Thyroid gland (tissue), 4 donors: ENCODE results near the gene CEP97. TPM values are rescaled to one million over a fixed set of nuclear protein-coding genes. Genes with fewer than 3 reads are reported as not detected.
"Not testable (repeated sequence)": the region's sequence is repeated elsewhere in the genome, so short reads cannot be mapped to it uniquely, and the experiment has no call there.

ENCODE experiments used
- DNase-seq, 2 donors: peaks; one replicate each; pipeline ENCODE4 v3.0.0-alpha.2; 2019
- H3K27ac ChIP-seq, 3 donors: fragments of 200-600 bp; sonication (generic); 1 replicate in 2 of 3; 2 replicates in 1 of 3; pipeline ENCODE4 v1.5.1; 2016 to 2019; ENCODE audit warnings: mild to moderate bottlenecking in 1 of 3, moderate library complexity in 1 of 3
- H3K27me3 ChIP-seq: fragments of 200-600 bp; sonication (generic); one replicate; pipeline ENCODE4 v1.5.1; 2019
- H3K36me3 ChIP-seq, 2 donors: fragments of 200-600 bp; sonication (generic); one replicate each; pipeline ENCODE4 v1.5.1; 2016 to 2019
- H3K4me1 ChIP-seq, 2 donors: fragments of 200-600 bp; sonication (generic); one replicate each; pipeline ENCODE4 v1.5.1; 2017 to 2019
- H3K4me3 ChIP-seq, 3 donors: fragments of 200-600 bp; sonication (generic); replicated peaks in 1 of 3; 1 replicate in 2 of 3; 2 replicates in 1 of 3; pipeline ENCODE4 v1.5.1; 2016; ENCODE audit warnings: mild to moderate bottlenecking in 1 of 3
- H3K9me3 ChIP-seq: fragments of 200-600 bp; sonication (generic); one replicate; pipeline ENCODE4 v1.5.1; 2017
- POLR2A ChIP-seq, 2 donors: fragments of 450-650 bp; IDR thresholded peaks; one replicate each; pipeline ENCODE4 v1.6.1; 2017; ENCODE audit warnings: antibody characterized with exemption in 2 of 2, mild to moderate bottlenecking in 2 of 2, moderate library complexity in 1 of 2
- WGBS, 2 donors: methylation state at CpG; one replicate each; pipeline ENCODE4 v1.1.5; 2017; 5-methylcytosine and 5-hydroxymethylcytosine counted together
- intact Hi-C: fragments of 100-400 bp; cut with DNase I; formaldehyde crosslinking; loops from one replicate; pipeline ENCODE4 v1.15.1; 2023
- total RNA-seq, 4 donors: library from RNA; depleted of rRNA; stranded (reverse); fragments of >200 nt; gene quantifications; one replicate each; pipeline ENCODE4 v1.2.3, GENCODE V29; 2016
- TF ChIP-seq, protein P1 (sequence below), 6 experiments: fragments of 200-600 bp in 3 of 6; fragments of 450-650 bp in 3 of 6; sonication (generic) in 3 of 6; IDR thresholded peaks; one replicate each; pipeline ENCODE4 v1.5.1; 2016 to 2019; ENCODE audit warnings: antibody characterized with exemption in 6 of 6, mild to moderate bottlenecking in 2 of 6, inconsistent platforms in 1 of 6, moderate library complexity in 1 of 6

CEP97 gene
- total RNA-seq, 4 donors from 2014 or later, result 7.3 to 13.3 (median 8.2) TPM

DNA sequence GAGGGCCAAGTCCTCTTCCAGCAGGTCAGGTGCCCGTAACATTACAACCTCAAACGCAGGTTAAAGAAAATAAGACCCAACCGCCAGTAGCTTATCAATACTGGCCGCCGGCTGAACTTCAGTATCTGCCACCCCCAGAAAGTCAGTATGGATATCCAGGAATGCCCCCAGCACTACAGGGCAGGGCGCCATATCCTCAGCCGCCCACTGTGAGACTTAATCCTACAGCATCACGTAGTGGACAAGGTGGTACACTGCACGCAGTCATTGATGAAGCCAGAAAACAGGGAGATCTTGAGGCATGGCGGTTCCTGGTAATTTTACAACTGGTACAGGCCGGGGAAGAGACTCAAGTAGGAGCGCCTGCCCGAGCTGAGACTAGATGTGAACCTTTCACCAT is 30.9 kb upstream of the CEP97 start:
- peak in 1 of 2 donors; percentile 39 for DNase-seq
- H3K4me1 ChIP-seq, result peaks cover 9 to 16% of the 10 kb centered on the region in 2 donors
- intact Hi-C loops, H3K36me3 ChIP-seq, H3K27ac ChIP-seq, H3K9me3 ChIP-seq, H3K4me3 ChIP-seq, H3K27me3 ChIP-seq: not testable (repeated sequence)
- 72 to 83% methylated on average over 13 of the region's 13 CpGs for WGBS, 2 donors
- TF ChIP-seq, protein P1, sequence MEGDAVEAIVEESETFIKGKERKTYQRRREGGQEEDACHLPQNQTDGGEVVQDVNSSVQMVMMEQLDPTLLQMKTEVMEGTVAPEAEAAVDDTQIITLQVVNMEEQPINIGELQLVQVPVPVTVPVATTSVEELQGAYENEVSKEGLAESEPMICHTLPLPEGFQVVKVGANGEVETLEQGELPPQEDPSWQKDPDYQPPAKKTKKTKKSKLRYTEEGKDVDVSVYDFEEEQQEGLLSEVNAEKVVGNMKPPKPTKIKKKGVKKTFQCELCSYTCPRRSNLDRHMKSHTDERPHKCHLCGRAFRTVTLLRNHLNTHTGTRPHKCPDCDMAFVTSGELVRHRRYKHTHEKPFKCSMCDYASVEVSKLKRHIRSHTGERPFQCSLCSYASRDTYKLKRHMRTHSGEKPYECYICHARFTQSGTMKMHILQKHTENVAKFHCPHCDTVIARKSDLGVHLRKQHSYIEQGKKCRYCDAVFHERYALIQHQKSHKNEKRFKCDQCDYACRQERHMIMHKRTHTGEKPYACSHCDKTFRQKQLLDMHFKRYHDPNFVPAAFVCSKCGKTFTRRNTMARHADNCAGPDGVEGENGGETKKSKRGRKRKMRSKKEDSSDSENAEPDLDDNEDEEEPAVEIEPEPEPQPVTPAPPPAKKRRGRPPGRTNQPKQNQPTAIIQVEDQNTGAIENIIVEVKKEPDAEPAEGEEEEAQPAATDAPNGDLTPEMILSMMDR (IDR thresholded peaks at IDR 0.05), result peak in 5 of 6 experiments; percentile 20 to 42 (median 32)

DNA sequence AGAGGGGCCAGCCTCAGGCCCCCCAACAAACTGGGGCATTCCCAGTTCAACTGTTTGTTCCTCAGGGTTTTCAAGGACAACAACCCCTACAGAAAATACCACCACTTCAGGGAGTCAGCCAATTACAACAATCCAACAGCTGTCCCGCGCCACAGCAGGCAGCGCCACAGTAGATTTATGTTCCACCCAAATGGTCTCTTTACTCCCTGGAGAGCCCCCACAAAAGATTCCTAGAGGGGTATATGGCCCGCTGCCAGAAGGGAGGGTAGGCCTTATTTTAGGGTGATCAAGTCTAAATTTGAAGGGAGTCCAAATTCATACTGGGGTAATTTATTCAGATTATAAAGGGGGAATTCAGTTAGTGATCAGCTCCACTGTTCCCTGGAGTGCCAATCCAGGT is 29.6 kb upstream of the CEP97 start:
- H3K9me3 ChIP-seq, H3K36me3 ChIP-seq, H3K4me3 ChIP-seq, H3K27me3 ChIP-seq, DNase-seq, intact Hi-C loops, H3K27ac ChIP-seq: not testable (repeated sequence)
- WGBS, 2 donors, result 85 to 87% methylated on average over 4 of the region's 4 CpGs
- peaks cover 9 to 16% of the 10 kb centered on the region in 2 donors for H3K4me1 ChIP-seq

DNA sequence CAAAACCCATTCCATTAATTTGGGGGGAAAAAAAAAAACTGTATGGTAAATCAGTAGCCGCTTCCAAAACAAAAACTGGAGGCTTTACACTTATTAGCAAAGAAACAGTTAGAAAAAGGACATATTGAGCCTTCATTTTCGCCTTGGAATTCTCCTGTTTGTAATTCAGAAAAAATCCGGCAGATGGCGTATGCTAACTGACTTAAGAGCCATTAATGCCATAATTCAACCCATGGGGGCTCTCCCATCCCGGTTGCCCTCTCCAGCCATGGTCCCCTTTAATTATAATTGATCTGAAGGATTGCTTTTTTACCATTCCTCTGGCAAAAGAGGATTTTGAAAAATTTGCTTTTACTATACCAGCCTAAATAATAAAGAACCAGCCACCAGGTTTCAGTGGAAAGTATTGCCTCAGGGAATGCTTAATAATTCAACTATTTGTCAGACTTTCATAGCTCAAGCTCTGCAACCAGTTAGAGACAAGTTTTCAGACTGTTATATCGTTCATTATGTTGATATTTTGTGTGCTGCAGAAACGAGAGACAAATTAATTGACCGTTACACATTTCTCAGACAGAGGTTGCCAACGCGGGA is 28.5 kb upstream of the CEP97 start:
- H3K9me3 ChIP-seq, result no peaks in the 10 kb centered on the region
- no peaks in the 10 kb centered on the region for H3K36me3 ChIP-seq
- no peak overlapping the region for H3K4me3 ChIP-seq
- H3K27ac ChIP-seq, result no peak overlapping the region
- H3K4me1 ChIP-seq, result peaks cover 8 to 10% of the 10 kb centered on the region in 2 donors
- DNase-seq, result no peak
- H3K27me3 ChIP-seq, result no peaks in the 10 kb centered on the region
- intact Hi-C loops, result no loop called here
- no peak for TF ChIP-seq POLR2A (IDR thresholded peaks at IDR 0.05)
- TF ChIP-seq, protein P1 (IDR thresholded peaks at IDR 0.05), result peak; percentile 51 to 80 (median 70)
- 38% methylated on average over 10 of the region's 10 CpGs for WGBS, 2 donors

DNA sequence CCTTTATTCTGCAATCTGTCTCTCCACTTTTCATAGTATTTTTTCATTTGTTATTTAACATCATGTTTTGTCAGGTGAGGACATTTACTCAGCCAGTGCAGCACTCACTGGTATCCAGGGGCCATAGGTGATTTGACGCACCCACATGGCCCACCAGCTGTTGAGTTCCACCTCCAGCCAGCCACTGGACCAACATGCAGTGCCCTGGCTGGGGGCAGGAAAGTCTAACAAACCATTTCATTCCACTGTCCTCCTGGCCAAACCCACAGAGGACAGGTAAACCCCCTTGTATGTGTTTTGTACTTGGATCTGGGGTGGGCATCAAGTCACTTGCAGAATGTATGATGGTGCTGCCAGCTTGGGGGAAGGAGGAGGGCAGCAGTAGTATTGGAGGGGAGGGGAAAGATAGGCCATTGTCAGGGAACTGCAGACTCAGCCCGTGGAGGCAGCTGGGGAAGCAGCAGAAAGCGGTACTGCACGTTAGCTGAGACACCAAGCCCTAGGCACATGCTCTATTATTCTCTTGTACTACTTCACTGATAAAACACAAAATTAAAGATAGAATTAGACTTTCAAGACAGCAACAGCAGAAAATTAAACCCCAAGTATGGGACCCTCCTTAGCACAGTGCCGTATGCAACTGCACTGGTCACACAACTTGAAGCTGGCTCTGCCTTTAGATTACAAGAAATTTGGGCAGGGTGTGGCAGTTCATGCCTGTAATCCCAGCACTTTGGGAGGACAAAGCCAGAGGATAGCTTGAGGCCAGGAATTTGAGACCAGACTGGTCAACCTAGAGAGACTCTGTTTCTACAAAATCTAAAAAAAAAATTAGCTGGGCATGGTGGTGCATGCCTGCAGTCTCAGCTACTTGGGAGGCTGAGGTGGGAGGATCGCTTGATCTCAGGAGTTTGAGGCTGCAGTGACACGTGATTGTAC is 22.4 kb upstream of the CEP97 start:
- H3K9me3 ChIP-seq, result no peaks in the 10 kb centered on the region
- peaks cover 3 to 28% of the 10 kb centered on the region in 2 donors for H3K4me1 ChIP-seq
- H3K36me3 ChIP-seq, result no peaks in the 10 kb centered on the region
- no peak for DNase-seq
- TF ChIP-seq, protein P1 (IDR thresholded peaks at IDR 0.05), result no peak
- TF ChIP-seq POLR2A (IDR thresholded peaks at IDR 0.05), result no peak
- no peak overlapping the region for H3K27ac ChIP-seq
- WGBS, 2 donors, result 87 to 89% methylated on average over 7 of the region's 7 CpGs
- intact Hi-C loops, result no loop called here
- H3K27me3 ChIP-seq, result no peaks in the 10 kb centered on the region
- no peak overlapping the region for H3K4me3 ChIP-seq

DNA sequence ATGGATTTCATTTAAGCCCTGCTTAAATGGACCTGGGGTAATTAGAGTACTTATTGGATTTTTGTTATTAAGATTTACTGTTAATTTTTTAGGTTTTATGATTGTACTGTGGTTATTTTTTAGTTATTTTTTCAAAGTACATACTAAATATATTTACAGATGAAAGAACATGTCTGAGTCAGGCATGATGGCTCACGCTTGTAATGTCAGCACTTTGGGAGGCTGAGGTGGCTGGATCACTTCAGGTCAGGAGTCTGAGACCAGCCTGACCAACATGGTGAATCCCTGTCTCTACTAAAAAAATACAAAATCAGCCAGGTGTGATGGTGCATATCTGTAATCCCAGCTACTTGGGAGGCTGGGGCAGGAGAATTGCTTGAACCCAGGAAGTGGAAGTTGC is 21.7 kb upstream of the CEP97 start:
- intact Hi-C loops, result no loop called here
- Histone ChIP-seq H3K4me1 (peaks cover 3 to 28% of the 10 kb centered on the region in 2 donors), H3K4me3 (no peak overlapping the region), H3K27ac (no peak overlapping the region), H3K9me3 (no peaks in the 10 kb centered on the region), H3K36me3 (no peaks in the 10 kb centered on the region), H3K27me3 (no peaks in the 10 kb centered on the region)
- WGBS, 2 donors, result 68 to 76% methylated on average over 1 of the region's 1 CpG
- DNase-seq, result peak in 1 of 2 donors; percentile 27
- TF ChIP-seq POLR2A (IDR thresholded peaks at IDR 0.05), result no peak
- TF ChIP-seq, protein P1 (IDR thresholded peaks at IDR 0.05), result no peak
